ENCODE results near the gene NR1I2. TPM values are rescaled to one million over a fixed set of nuclear protein-coding genes. Genes with fewer than 3 reads are reported as not detected.

The NR1I2 gene
- total and polyA plus RNA-seq, 9 donors = 0.20 to 0.62 (median 0.34) TPM

- Histone ChIP-seq H3K4me1 (ENCODE audit: insufficient read depth) (no peaks in the 10 kb centered on the region), H3K27ac (no peak overlapping the region), H3K27me3 (no peaks in the 10 kb centered on the region), H3K9me3 (no peaks in the 10 kb centered on the region), H3K4me3 (no peak overlapping the region), H3K36me3 (no peaks in the 10 kb centered on the region)
- TF ChIP-seq EP300 (IDR thresholded peaks at IDR 0.05) (no peak), POLR2A (IDR thresholded peaks at IDR 0.05) (no peak), CTCF (IDR thresholded peaks at IDR 0.05) (no peak)
- no peak for DNase-seq
- intact Hi-C loops (cut with DNase I) = no loop called here
- 89 to 98% (median 94%) methylated on average over 5 to 6 of the region's 6 CpGs for WGBS, 3 donors
Measured at GRCh38 chr3:119767936-119768601, 13.8 kb upstream of the NR1I2 start.

GRCh38 chr3:119768668-119769393, 13.1 kb upstream of the NR1I2 start:
- Histone ChIP-seq H3K27me3 (no peaks in the 10 kb centered on the region), H3K4me1 (ENCODE audit: insufficient read depth) (no peaks in the 10 kb centered on the region), H3K27ac (no peak overlapping the region), H3K4me3 (no peak overlapping the region), H3K9me3 (no peaks in the 10 kb centered on the region), H3K36me3 (no peaks in the 10 kb centered on the region)
- TF ChIP-seq CTCF (IDR thresholded peaks at IDR 0.05) = no peak
- TF ChIP-seq POLR2A (IDR thresholded peaks at IDR 0.05) = no peak
- no peak for TF ChIP-seq EP300 (IDR thresholded peaks at IDR 0.05)
- intact Hi-C loops (cut with DNase I) = no loop called here
- DNase-seq = no peak
- 90 to 94% (median 94%) methylated on average over 7 to 9 of the region's 9 CpGs for WGBS, 3 donors

GRCh38 chr3:119769394-119770149, 12.3 kb upstream of the NR1I2 start:
- H3K27me3 ChIP-seq = no peaks in the 10 kb centered on the region
- H3K4me1 ChIP-seq (ENCODE audit: insufficient read depth) = no peaks in the 10 kb centered on the region
- intact Hi-C loops (cut with DNase I) = no loop called here
- H3K27ac ChIP-seq = no peak overlapping the region
- no peaks in the 10 kb centered on the region for H3K36me3 ChIP-seq
- DNase-seq = no peak
- no peak overlapping the region for H3K4me3 ChIP-seq
- TF ChIP-seq POLR2A (IDR thresholded peaks at IDR 0.05) (no peak), CTCF (IDR thresholded peaks at IDR 0.05) (no peak), EP300 (IDR thresholded peaks at IDR 0.05) (no peak)
- 24 to 52% (median 27%) methylated on average over 8 of the region's 8 CpGs for WGBS, 3 donors
- H3K9me3 ChIP-seq = no peaks in the 10 kb centered on the region

- Histone ChIP-seq H3K4me3 (no peak overlapping the region), H3K9me3 (no peaks in the 10 kb centered on the region), H3K27ac (no peak overlapping the region), H3K27me3 (no peaks in the 10 kb centered on the region), H3K36me3 (no peaks in the 10 kb centered on the region), H3K4me1 (ENCODE audit: insufficient read depth) (no peaks in the 10 kb centered on the region)
- 6 to 12% (median 7%) methylated on average over 2 of the region's 2 CpGs for WGBS, 3 donors
- TF ChIP-seq EP300 (IDR thresholded peaks at IDR 0.05) (no peak), POLR2A (IDR thresholded peaks at IDR 0.05) (no peak), CTCF (IDR thresholded peaks at IDR 0.05) (no peak)
- DNase-seq = no peak
- intact Hi-C loops (cut with DNase I) = no loop called here
Measured at GRCh38 chr3:119774444-119774843, 7.5 kb upstream of the NR1I2 start.
